GM18951 (cell line): ENCODE results near the gene DGKK.

Experiments used
- POLR2A ChIP-seq: IDR thresholded peaks from 4 replicates; pipeline ENCODE4 v1.6.1; 2011; ENCODE audit warnings: mild to moderate bottlenecking; ENCODE audit not compliant: insufficient read length, insufficient read depth; ENCODE audit errors: extremely low read depth
- in situ Hi-C: fragments of 300-500 bp; cut with MboI; formaldehyde crosslinking; loops from one replicate; pipeline ENCODE4 v1.12.0; 2022; ENCODE audit warnings: low sequenced_read_pairs, mixed read lengths, inconsistent platforms; ENCODE audit not compliant: unreplicated experiment

The DGKK gene

DNA sequence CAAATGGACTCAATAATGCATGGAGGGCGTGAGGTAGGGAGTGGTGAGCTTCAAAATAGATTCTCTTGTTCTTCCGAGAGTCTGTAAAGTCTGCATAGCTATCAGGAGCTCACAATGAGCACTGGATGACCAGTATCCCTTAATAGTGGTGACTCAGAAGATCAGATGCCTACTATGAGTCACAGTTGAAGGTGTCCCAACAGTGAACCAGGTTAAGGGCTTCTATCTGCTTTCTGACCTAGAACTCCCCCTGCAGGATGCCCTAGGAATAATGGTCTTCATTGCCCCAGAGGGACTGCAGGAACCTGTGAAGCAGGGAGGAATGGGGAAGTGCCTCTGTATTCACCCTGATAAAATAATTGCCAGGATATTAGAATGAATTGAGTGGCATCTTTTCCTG is 22.1 kb downstream of the DGKK start:
- no peak for TF ChIP-seq POLR2A
- in situ Hi-C loops: no loop called here

DNA sequence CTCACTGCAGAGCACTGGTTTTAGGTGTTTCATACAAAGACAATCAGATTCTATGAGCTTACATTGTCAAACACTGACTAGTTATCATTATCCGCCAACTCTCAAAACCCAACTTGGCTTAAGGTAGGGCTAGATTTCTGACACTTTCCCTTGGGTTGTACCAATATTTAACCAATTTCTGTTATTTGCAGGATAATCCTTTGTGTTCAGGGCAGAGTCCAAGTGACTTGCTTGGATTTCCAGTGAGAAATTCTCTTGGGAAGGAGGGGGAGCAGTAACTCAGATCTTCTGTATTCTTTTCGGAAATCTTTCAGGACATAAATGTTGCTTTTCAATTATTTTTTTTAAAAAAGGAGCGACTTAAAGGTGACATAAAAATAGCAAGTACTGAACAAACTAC is 23.1 kb downstream of the DGKK start:
- in situ Hi-C loops: no loop called here

DNA sequence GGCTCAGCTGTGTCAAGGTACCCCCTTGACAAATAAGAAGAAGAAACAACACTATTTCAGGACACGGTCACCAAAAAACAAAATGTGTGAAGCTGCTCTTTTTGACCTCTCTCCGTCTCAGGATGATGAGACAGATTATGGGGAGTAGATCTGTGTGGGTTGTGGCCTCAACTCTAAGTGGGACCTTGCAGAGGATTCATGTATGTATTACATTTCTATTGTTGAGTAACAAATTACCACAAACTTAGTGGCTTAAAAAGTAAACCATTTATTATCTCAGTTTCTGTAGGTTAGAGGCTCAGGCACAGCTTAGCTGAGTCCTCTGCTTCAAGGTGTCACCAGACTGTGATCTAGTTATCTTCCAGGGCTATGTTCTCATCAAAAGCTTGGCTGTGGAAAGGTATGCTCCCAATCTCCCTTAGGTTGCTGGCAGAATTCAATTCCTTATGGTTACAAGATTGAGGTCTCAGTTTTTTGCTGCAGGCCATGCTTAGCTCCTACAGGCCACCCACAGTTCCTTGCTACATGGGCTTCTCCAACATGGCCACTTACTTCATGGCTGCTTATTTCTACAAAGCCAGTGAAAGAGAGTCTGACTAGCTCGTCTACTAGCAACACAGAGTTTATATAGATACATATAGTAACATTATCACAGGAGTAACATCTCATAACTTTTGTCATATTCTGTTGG is 28.1 kb downstream of the DGKK start:
- no peak for TF ChIP-seq POLR2A
- in situ Hi-C loops: no loop called here

More for the DNA sequence above, 23.1 kb downstream of the DGKK start:
- no peak for TF ChIP-seq POLR2A

DNA sequence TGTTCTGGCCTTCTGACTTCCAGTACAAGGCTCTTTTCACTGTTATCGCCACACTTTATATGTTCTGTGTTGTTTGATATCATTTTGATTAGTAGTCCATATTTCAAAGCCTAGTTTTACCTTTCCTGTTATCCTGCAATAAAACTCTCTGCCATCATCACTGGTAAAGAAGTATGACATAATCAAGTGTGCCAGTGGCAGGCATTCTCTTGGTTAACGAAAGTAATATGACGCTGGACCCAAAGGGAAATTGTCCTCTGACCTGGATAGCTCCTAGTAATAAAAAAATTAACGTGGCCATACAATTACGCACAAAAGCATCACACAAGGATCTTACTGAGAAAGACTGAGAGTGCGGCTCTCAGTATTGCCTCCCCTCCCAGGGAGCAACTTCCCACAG is 33.8 kb downstream of the DGKK start:
- in situ Hi-C loops: no loop called here
- no peak for TF ChIP-seq POLR2A

DNA sequence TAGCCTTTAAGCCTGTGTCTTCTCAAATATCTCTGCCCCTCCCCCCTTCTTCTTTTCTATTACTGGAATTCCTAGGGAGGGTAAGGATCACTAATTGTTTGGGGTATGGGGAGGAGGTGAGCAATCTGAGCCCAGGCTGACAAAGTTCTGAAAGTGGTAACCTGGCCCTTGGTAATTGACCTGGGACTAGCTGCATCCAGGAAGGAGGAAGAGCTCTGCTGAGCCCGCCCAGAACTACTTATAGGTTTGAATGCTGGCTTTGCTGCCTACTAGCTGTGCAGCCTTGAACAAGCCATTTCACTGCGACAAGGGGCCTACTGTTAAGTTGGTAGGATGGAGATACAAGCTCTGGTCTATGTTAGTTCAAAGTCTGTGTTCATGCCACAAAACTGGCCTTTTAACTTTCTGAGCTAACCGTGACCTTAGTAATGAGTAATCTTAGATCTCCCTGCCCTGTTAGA is 37.8 kb downstream of the DGKK start:
- TF ChIP-seq POLR2A: no peak
- in situ Hi-C loops: no loop called here

DNA sequence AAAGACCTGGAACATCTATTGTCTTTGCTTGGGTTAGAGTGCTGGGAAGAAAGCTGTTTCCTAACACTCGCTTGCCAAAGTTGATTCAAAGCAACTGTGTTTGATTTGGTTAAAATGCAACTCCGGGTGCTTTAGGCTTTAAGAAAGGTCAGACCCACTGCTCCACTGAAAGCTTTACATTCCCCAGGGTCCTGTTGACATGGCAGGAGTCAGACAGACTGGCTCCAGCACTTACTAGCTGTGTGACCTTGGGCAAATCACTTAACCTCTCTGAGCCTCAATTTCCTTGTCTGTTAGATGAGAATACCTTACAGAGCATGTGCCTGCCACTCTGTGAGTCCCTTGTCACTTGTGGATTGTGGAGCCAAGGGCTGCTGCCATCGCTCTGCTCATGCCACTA is 39.0 kb downstream of the DGKK start:
- in situ Hi-C loops: no loop called here

DNA sequence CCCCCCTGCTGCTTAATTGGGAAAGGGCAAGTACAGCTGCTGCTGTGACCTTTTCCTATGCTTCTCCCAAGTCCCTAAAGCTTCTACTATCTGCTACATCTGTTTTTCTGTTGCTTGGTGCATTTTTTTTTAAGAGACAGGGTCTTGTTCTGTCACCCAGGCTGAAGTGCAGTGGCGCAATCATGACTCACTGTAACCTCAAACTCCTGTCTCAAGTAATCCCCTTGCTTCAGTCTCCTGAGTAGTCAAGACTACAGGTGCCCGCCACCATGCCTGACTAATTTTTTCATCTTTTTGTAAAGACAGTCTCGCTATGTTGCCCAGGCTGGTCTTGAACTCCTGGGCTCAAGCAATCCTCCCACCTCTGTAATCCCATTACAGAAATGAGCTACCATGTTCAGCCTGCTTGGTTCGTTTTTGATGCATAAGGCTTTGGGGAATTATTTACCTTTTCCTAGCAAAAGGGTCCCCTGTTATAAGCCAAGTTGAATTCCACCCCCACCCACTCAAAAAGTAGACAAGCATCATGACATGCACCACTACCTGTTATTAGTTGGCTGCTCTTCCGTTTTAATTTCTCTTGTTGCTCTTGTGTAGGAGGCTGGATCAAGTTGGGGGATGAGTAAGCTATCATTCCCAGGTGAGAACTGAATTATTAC is 39.6 kb downstream of the DGKK start:
- in situ Hi-C loops: no loop called here
- no peak for TF ChIP-seq POLR2A

More for the DNA sequence above, 39.0 kb downstream of the DGKK start:
- TF ChIP-seq POLR2A: no peak

DNA sequence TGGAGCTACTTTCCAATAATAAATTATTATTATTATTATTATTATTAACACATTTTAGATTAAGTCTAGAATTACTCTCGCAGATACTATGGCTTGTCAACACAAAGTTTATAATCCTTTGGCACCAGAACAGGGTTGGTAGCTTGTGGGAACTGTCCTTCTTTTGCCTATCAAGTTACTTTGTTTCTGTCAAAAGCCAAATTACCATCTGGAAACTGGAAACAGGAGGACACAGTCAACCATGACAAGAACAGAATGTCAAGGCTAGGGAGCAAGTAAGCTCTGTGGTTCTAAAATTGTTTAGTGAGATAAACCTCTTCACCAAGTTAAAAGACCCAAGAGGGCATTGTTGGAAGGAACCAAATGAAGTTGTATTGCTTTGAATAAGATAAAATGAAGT is 42.5 kb downstream of the DGKK start:
- in situ Hi-C loops: no loop called here
- no peak for TF ChIP-seq POLR2A

DNA sequence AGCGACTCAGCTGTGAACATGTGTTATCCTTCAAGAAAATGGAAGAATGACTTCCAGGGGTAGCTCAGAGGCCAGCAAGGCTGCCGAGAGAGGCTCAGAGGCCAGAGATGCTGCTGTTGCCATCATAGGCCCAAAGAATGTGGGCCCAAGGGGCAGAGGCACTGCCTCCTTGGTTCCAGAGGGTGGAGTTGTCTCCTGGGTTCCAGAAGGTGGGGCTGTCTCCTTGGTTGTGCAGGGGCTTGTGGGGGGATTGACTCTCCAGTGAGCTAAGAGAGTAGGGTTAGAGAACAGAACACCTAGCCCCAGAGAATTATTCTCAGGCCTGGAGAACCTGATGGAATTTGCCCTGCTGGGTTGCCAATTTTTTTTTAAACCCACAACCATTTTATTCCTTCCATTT is 62.6 kb downstream of the DGKK start:
- in situ Hi-C loops: no loop called here
- TF ChIP-seq POLR2A: no peak

DNA sequence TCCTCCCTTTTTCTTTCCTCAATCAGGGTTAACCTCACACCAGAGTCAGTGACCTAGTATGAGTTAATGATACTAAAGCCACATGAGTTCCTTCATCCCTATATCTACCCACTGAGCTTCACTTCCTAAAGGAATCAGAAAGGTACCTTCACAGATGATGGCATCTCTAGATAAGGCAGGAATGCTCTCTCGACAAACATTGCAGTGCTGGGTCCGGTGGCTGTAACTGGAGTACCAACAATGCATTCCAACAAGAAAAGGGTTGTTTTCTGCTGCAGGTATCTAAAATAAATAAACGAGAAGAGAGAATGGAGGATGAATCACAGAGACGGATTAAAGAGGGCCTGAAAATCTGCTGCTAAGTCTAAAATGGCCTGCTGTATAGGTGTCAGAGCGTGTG is 66.7 kb downstream of the DGKK start:
- TF ChIP-seq POLR2A: no peak
- in situ Hi-C loops: no loop called here

DNA sequence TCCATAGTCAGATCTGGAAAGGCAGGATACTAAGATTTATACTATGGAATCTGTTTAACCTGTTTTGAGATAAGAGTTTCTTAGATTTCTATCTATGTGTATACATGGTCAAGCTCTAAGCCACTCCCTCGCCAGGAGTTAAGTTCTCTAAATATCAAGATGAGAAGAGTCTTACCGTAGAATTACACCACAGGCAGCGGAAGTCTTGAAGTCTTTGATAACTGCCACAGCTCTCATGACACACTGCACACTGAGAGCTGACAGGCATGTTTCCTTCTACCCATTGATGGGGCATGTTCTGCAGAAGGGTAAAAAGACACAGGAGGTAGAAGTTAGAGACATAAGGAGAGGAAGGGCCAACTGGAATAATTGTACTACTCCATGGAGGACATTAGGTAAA is 67.7 kb downstream of the DGKK start:
- in situ Hi-C loops: no loop called here
- TF ChIP-seq POLR2A: no peak

DNA sequence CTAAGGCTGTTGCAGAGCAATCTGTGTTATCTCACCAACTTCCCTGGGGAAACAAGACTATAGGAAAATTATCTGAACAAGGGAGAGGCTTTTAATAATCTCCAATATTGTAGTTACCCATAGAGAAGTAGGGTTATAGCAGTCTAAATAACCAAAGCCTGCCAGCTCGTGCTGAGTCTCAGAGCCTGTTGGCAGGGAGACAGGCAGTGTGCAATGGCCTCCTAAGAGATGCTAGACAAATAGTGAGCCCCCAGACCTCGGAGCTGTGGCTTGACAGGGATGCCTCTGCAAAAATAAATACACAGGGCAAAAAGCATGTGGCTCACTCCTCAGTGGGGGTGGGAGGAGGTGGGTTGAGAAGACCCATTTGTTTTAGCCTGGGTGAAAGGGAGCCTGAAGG is 76.7 kb downstream of the DGKK start:
- in situ Hi-C loops: no loop called here
- TF ChIP-seq POLR2A: no peak

DNA sequence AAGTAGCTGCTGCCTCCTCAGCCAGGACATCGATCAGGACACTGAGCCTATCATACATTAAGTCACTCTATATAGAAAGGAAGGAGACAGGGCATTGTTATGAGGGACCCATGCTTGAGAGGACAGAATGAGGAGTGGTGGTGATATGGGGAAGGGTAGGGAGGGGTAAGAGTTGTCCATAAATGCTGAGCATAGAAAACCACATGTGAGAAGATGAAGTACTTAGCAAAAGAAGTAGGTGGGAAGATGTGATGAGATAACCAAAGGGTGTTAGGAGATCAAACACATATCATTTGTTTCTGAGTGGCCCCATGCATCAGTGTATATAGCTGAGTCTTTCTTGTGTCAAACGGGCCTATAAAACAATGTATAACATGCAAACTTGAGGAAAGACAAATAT is 84.1 kb downstream of the DGKK start:
- in situ Hi-C loops: no loop called here
- TF ChIP-seq POLR2A: no peak

DNA sequence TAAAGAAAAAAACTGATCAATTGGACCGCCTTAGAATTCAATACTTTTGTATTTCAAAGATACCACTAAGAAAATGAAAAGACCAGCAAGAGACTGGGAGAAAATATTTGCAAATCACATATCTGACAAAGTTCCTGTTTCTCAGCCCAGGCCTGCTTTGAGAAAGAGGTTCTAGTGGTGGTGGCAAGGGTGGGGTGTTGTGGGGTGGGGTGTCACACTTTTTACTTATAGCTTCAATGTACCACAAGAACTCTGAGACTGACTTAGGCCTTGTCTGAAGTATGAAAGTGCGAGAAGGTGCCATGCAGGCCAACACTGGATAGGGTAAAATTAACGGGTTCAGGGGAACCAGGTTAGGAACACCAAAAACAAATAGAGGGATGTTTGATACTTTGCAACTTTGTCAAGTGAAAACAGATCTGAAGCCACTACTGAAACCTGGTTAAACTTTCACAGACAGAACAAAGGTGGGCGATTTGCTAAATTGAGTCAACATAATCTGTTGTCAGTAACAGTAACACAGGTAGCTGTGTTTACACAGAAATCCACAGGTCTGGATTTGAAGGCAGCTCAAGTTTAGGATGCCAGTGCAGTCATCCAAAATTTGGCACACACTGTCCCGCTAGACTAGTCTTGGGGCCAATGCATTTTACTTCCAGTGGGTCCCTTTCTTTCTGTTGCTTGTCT is 88.8 kb downstream of the DGKK start:
- in situ Hi-C loops: no loop called here

More for the DNA sequence above, 88.8 kb downstream of the DGKK start:
- TF ChIP-seq POLR2A: no peak
